HEK293 (cell line): Measurements from ENCODE around the gene FAM24B.

Experiments used
- CTCF ChIA-PET: fragments of 350-600 bp; formaldehyde crosslinking; extraction: SDS; loops from one replicate; lab custom pipeline; 2021; ENCODE audit warnings: antibody characterized with exemption; lab: Yijun Ruan, JAX
- POLR2A ChIA-PET: fragments of 300-600 bp; formaldehyde crosslinking; extraction: SDS; loops from one replicate; lab custom pipeline; 2020; ENCODE audit warnings: antibody characterized with exemption, inconsistent platforms; lab: Yijun Ruan, JAX
- H3K27ac ChIP-seq: fragments of 200-500 bp; sonication (Bioruptor generic); 2 replicates; pipeline ENCODE4 v1.5.1; 2014; ENCODE audit warnings: low read depth, low read length, control low read depth, inconsistent platforms; ENCODE audit errors: extremely low read depth
- H3K36me3 ChIP-seq, 2 experiments: fragments of 200-500 bp in 1 of 2; sonication (Bioruptor generic) in 1 of 2; 1 replicate in 1 of 2; 2 replicates in 1 of 2; pipeline ENCODE4 v1.5.1; 2014 to 2017; ENCODE audit warnings: inconsistent platforms in 2 of 2, low read length in 2 of 2; ENCODE audit not compliant: control insufficient read depth in 2 of 2, insufficient read depth in 1 of 2
- H3K4me1 ChIP-seq: fragments of 200-500 bp; sonication (Bioruptor generic); 2 replicates; pipeline ENCODE4 v1.5.1; 2014; ENCODE audit warnings: mild to moderate bottlenecking, low read length, inconsistent platforms; ENCODE audit not compliant: control insufficient read depth, insufficient read depth
- H3K4me3 ChIP-seq: 2 replicates; pipeline ENCODE4 v1.5.1; 2011; ENCODE audit warnings: low read depth, mild to moderate bottlenecking, control low read depth, low read length, moderate library complexity
- H3K9me3 ChIP-seq: fragments of 200-500 bp; sonication (Bioruptor generic); 2 replicates; pipeline ENCODE4 v1.5.1; 2014; ENCODE audit warnings: low read depth, low read length, inconsistent platforms; ENCODE audit not compliant: control insufficient read depth, insufficient read depth
- EGR2 ChIP-seq: fragments of 450-650 bp; formaldehyde crosslinking; IDR thresholded peaks from 2 replicates; pipeline ENCODE4 v1.5.1; 2016; ENCODE audit warnings: low read depth, missing biosample characterization, missing genetic modification characterization
- KLF1 ChIP-seq: fragments of 450-650 bp; formaldehyde crosslinking; IDR thresholded peaks from 2 replicates; pipeline ENCODE4 v1.5.1; 2016; ENCODE audit warnings: missing biosample characterization, missing genetic modification characterization
- SP7 ChIP-seq: fragments of 450-650 bp; formaldehyde crosslinking; IDR thresholded peaks from 2 replicates; pipeline ENCODE4 v1.5.1; 2016; ENCODE audit warnings: missing biosample characterization, missing genetic modification characterization
- YY2 ChIP-seq: fragments of 450-650 bp; formaldehyde crosslinking; IDR thresholded peaks from 2 replicates; pipeline ENCODE4 v1.5.1; 2016; ENCODE audit warnings: missing biosample characterization, missing genetic modification characterization
- ZBTB48 ChIP-seq: fragments of 450-650 bp; formaldehyde crosslinking; IDR thresholded peaks from 2 replicates; pipeline ENCODE4 v1.5.1; 2016; ENCODE audit warnings: missing biosample characterization, missing genetic modification characterization
- ZBTB8A ChIP-seq: fragments of 450-650 bp; formaldehyde crosslinking; IDR thresholded peaks from 2 replicates; pipeline ENCODE4 v1.5.1; 2016; ENCODE audit warnings: missing biosample characterization, missing genetic modification characterization
- ZEB2 ChIP-seq: fragments of 450-650 bp; formaldehyde crosslinking; IDR thresholded peaks from 2 replicates; pipeline ENCODE4 v1.5.1; 2016; ENCODE audit warnings: missing biosample characterization, missing genetic modification characterization
- ZFP37 ChIP-seq: fragments of 450-650 bp; formaldehyde crosslinking; IDR thresholded peaks from 2 replicates; pipeline ENCODE4 v1.5.1; 2016; ENCODE audit warnings: missing biosample characterization, missing genetic modification characterization
- ZIC2 ChIP-seq: fragments of 450-650 bp; formaldehyde crosslinking; IDR thresholded peaks from 2 replicates; pipeline ENCODE4 v1.5.1; 2016; ENCODE audit warnings: missing biosample characterization, missing genetic modification characterization
- ZNF121 ChIP-seq: fragments of 450-650 bp; formaldehyde crosslinking; IDR thresholded peaks from 2 replicates; pipeline ENCODE4 v1.5.1; 2016; ENCODE audit warnings: missing biosample characterization, missing genetic modification characterization
- ZNF335 ChIP-seq: fragments of 450-650 bp; formaldehyde crosslinking; conservative IDR thresholded peaks from 2 replicates; pipeline ENCODE4 v1.5.1; 2016; ENCODE audit warnings: missing biosample characterization, missing genetic modification characterization
- ZNF391 ChIP-seq: fragments of 450-650 bp; formaldehyde crosslinking; IDR thresholded peaks from 2 replicates; pipeline ENCODE4 v1.5.1; 2016; ENCODE audit warnings: low read depth, missing biosample characterization, missing genetic modification characterization, borderline replicate concordance
- ZNF560 ChIP-seq: fragments of 450-650 bp; formaldehyde crosslinking; IDR thresholded peaks from 2 replicates; pipeline ENCODE4 v1.5.1; 2017; ENCODE audit warnings: missing biosample characterization, missing genetic modification characterization, borderline replicate concordance
- ZNF600 ChIP-seq: fragments of 450-650 bp; formaldehyde crosslinking; IDR thresholded peaks from 2 replicates; pipeline ENCODE4 v1.5.1; 2016; ENCODE audit warnings: missing biosample characterization, missing genetic modification characterization
- ZNF660 ChIP-seq: fragments of 450-650 bp; IDR thresholded peaks from 2 replicates; pipeline ENCODE4 v1.5.1; 2018; ENCODE audit warnings: missing biosample characterization, mild to moderate bottlenecking, missing genetic modification characterization
- ZNF777 ChIP-seq: fragments of 450-650 bp; formaldehyde crosslinking; IDR thresholded peaks from 2 replicates; pipeline ENCODE4 v1.5.1; 2017; ENCODE audit warnings: missing biosample characterization, missing genetic modification characterization, borderline replicate concordance
- ZNF843 ChIP-seq: fragments of 450-650 bp; formaldehyde crosslinking; IDR thresholded peaks from 2 replicates; pipeline ENCODE4 v1.5.1; 2016; ENCODE audit warnings: missing biosample characterization, missing genetic modification characterization
- ZSCAN23 ChIP-seq: fragments of 450-650 bp; formaldehyde crosslinking; IDR thresholded peaks from 2 replicates; pipeline ENCODE4 v1.5.1; 2016; ENCODE audit warnings: missing biosample characterization, missing genetic modification characterization
- ZXDB ChIP-seq: fragments of 450-650 bp; formaldehyde crosslinking; IDR thresholded peaks from 2 replicates; pipeline ENCODE4 v1.5.1; 2016; ENCODE audit warnings: missing biosample characterization, missing genetic modification characterization
- TF ChIP-seq, protein P1 (sequence below): fragments of 450-650 bp; formaldehyde crosslinking; IDR thresholded peaks from 2 replicates; pipeline ENCODE4 v1.5.1; 2016; ENCODE audit warnings: missing biosample characterization, missing genetic modification characterization, low read depth
- TF ChIP-seq, protein P2 (sequence below): fragments of 450-650 bp; formaldehyde crosslinking; IDR thresholded peaks from 2 replicates; pipeline ENCODE4 v1.5.1; 2016; ENCODE audit warnings: missing biosample characterization, missing genetic modification characterization
- TF ChIP-seq, protein P3 (sequence below): fragments of 450-650 bp; formaldehyde crosslinking; IDR thresholded peaks from 2 replicates; pipeline ENCODE4 v1.5.1; 2016; ENCODE audit warnings: missing biosample characterization, missing genetic modification characterization
- TF ChIP-seq, protein P4 (sequence below): fragments of 450-650 bp; formaldehyde crosslinking; IDR thresholded peaks from 2 replicates; pipeline ENCODE4 v1.5.1; 2016; ENCODE audit warnings: missing biosample characterization, missing genetic modification characterization
- TF ChIP-seq, protein P5 (sequence below): fragments of 450-650 bp; formaldehyde crosslinking; IDR thresholded peaks from 2 replicates; pipeline ENCODE4 v1.5.1; 2016; ENCODE audit warnings: missing biosample characterization, missing genetic modification characterization

Gene FAM24B, protein sequence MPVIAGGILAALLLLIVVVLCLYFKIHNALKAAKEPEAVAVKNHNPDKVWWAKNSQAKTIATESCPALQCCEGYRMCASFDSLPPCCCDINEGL

DNA sequence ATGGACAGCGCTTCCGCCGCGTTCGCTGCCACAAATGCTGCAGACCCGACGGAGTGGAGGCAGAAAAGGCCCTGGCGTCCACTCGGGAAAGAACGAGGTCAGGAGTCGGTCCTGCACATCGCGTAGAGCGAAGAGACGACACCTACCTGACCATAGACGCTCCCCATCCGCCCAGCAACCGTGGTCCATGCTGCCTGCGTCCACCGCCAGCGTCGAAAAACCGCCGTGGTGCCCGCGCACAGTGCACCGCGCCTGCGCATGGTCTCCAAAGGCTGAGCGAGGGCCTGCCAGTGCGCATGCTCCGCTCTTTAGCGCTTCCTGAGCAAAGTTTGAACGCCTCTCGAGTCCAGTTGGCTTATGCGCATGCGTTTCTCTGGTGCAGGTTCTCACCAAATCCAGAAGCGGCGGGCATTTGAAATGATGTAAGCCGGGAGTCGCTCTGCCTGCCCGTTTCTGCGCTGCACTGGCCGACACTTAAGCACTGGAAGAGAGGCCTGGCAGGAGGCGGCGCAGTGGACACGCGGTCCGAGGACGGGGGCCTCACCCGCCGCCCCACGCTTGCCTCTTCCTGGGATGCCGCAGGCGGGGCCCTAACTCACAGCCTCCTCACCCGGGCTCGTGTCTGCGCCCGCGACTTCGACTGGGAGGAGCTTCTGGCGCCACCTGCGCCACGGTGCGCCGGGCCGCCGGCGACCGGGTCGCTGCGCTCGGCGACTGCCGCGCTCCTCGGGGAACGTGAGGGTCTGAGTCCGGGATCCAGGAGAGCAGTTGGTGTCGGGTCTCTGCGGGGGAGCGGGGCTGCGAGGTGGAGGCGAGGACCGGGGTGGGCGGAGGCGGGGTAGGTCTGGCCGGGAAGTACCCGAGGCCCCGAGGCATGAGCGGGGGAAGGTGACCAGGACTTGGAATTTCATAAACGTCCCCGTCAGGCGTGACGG is at the start of gene FAM24B:
FAM24B (minus strand) TSS at position 243 of the 935 bp plus-strand sequence. CDS start 29,066 bp downstream, outside the sequence.
- Histone ChIP-seq H3K4me1 (peaks cover 5% of the 10 kb centered on the region), H3K4me3 (peak within 1 kb of the TSS; percentile 53), H3K36me3 (peaks cover 3 to 9% of the 10 kb centered on the region in 2 experiments; a peak in 1 of 3 replicates), H3K27ac (peak within 1 kb of the TSS; percentile 90), H3K9me3 (no peaks in the 10 kb centered on the region)
- CTCF ChIA-PET: no interaction called here
- POLR2A ChIA-PET: no interaction called here
- peak; percentile 63 for TF ChIP-seq ZNF660 (tag by site-specific recombination)
- peak; percentile 61 for TF ChIP-seq ZEB2
- TF ChIP-seq YY2 (tag by site-specific recombination): no peak
- TF ChIP-seq, protein P1, sequence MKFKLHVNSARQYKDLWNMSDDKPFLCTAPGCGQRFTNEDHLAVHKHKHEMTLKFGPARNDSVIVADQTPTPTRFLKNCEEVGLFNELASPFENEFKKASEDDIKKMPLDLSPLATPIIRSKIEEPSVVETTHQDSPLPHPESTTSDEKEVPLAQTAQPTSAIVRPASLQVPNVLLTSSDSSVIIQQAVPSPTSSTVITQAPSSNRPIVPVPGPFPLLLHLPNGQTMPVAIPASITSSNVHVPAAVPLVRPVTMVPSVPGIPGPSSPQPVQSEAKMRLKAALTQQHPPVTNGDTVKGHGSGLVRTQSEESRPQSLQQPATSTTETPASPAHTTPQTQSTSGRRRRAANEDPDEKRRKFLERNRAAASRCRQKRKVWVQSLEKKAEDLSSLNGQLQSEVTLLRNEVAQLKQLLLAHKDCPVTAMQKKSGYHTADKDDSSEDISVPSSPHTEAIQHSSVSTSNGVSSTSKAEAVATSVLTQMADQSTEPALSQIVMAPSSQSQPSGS (tag by site-specific recombination): peak; percentile 46
- TF ChIP-seq ZNF121: no peak
- peak; percentile 92 for TF ChIP-seq ZNF777 (tag by site-specific recombination)
- TF ChIP-seq, protein P2, sequence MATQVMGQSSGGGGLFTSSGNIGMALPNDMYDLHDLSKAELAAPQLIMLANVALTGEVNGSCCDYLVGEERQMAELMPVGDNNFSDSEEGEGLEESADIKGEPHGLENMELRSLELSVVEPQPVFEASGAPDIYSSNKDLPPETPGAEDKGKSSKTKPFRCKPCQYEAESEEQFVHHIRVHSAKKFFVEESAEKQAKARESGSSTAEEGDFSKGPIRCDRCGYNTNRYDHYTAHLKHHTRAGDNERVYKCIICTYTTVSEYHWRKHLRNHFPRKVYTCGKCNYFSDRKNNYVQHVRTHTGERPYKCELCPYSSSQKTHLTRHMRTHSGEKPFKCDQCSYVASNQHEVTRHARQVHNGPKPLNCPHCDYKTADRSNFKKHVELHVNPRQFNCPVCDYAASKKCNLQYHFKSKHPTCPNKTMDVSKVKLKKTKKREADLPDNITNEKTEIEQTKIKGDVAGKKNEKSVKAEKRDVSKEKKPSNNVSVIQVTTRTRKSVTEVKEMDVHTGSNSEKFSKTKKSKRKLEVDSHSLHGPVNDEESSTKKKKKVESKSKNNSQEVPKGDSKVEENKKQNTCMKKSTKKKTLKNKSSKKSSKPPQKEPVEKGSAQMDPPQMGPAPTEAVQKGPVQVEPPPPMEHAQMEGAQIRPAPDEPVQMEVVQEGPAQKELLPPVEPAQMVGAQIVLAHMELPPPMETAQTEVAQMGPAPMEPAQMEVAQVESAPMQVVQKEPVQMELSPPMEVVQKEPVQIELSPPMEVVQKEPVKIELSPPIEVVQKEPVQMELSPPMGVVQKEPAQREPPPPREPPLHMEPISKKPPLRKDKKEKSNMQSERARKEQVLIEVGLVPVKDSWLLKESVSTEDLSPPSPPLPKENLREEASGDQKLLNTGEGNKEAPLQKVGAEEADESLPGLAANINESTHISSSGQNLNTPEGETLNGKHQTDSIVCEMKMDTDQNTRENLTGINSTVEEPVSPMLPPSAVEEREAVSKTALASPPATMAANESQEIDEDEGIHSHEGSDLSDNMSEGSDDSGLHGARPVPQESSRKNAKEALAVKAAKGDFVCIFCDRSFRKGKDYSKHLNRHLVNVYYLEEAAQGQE (tag by site-specific recombination): peak; percentile 87
- TF ChIP-seq ZNF560: no peak
- peak; percentile 35; the same call in 1 of the 2 replicates for TF ChIP-seq ZBTB8A (tag by site-specific recombination)
- 0 out of 2 replicates have a peak, but pooled peaks have one; percentile 67 for TF ChIP-seq ZSCAN23 (tag by site-specific recombination)
- TF ChIP-seq ZFP37: peak; percentile 52
- peak; percentile 84 for TF ChIP-seq EGR2
- TF ChIP-seq, protein P3, sequence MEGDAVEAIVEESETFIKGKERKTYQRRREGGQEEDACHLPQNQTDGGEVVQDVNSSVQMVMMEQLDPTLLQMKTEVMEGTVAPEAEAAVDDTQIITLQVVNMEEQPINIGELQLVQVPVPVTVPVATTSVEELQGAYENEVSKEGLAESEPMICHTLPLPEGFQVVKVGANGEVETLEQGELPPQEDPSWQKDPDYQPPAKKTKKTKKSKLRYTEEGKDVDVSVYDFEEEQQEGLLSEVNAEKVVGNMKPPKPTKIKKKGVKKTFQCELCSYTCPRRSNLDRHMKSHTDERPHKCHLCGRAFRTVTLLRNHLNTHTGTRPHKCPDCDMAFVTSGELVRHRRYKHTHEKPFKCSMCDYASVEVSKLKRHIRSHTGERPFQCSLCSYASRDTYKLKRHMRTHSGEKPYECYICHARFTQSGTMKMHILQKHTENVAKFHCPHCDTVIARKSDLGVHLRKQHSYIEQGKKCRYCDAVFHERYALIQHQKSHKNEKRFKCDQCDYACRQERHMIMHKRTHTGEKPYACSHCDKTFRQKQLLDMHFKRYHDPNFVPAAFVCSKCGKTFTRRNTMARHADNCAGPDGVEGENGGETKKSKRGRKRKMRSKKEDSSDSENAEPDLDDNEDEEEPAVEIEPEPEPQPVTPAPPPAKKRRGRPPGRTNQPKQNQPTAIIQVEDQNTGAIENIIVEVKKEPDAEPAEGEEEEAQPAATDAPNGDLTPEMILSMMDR: peak; percentile 66; the same call in 1 of the 2 replicates
- TF ChIP-seq ZNF843 (tag by site-specific recombination): peak; percentile 34; the same call in 1 of the 2 replicates
- peak; percentile 58; the same call in 1 of the 2 replicates for TF ChIP-seq ZBTB48 (tag by site-specific recombination)
- peak; percentile 58 for TF ChIP-seq ZNF600
- peak; percentile 99 for TF ChIP-seq ZNF335 (tag by site-specific recombination)
- peak; percentile 82 for TF ChIP-seq ZNF391 (tag by site-specific recombination)
- TF ChIP-seq ZIC2 (tag by site-specific recombination): peak; percentile 75
- TF ChIP-seq, protein P4, sequence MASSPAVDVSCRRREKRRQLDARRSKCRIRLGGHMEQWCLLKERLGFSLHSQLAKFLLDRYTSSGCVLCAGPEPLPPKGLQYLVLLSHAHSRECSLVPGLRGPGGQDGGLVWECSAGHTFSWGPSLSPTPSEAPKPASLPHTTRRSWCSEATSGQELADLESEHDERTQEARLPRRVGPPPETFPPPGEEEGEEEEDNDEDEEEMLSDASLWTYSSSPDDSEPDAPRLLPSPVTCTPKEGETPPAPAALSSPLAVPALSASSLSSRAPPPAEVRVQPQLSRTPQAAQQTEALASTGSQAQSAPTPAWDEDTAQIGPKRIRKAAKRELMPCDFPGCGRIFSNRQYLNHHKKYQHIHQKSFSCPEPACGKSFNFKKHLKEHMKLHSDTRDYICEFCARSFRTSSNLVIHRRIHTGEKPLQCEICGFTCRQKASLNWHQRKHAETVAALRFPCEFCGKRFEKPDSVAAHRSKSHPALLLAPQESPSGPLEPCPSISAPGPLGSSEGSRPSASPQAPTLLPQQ (tag by site-specific recombination): peak; percentile 77
- peak; percentile 76; the same call in 1 of the 2 replicates for TF ChIP-seq ZXDB (tag by site-specific recombination)
- TF ChIP-seq KLF1: peak; percentile 46; the same call in 1 of the 2 replicates
- peak; percentile 48; the same call in 1 of the 2 replicates for TF ChIP-seq SP7 (tag by site-specific recombination)
- TF ChIP-seq, protein P5, sequence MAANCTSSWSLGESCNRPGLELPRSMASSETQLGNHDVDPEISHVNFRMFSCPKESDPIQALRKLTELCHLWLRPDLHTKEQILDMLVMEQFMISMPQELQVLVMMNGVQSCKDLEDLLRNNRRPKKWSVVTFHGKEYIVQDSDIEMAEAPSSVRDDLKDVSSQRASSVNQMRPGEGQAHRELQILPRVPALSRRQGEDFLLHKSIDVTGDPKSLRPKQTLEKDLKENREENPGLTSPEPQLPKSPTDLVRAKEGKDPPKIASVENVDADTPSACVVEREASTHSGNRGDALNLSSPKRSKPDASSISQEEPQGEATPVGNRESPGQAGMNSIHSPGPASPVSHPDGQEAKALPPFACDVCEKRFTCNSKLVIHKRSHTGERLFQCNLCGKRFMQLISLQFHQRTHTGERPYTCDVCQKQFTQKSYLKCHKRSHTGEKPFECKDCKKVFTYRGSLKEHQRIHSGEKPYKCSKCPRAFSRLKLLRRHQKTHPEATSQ (tag by site-specific recombination): 0 out of 2 replicates have a peak, but pooled peaks have one; percentile 74
